ENCODE results near the gene MOGAT3. TPM values are rescaled to one million over a fixed set of nuclear protein-coding genes. Genes with fewer than 3 reads are reported as not detected.

MOGAT3 gene
- total RNA-seq, 2 donors from 2014 or later, result not detected

DNA sequence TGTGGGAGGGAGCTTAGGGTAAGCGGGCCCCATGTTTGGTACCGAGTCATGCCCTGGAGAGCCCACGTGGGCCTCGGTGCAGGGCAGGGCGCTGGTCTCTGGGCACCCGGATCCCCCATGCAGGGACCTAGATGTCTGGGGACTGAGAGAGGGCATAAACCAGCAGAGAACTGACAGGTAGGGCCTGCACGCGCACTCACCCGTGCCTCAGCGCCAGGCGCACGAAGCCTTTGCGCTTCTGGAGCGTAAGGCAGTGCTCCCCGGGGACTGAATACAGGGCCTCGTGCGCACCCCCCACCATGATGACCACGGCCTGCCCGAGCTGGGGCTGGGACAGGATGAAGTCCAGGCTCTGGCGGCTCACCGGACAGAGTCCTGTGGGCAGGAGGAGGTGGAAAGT is 2.8 kb downstream of the MOGAT3 start:
- H3K36me3 Mint-ChIP-seq, result no peaks in the 10 kb centered on the region
- no peaks in the 10 kb centered on the region for H3K9me3 Mint-ChIP-seq
- ATAC-seq (no peak), DNase-seq (ENCODE audit: low spot score in 2 of 2) (no peak)
- H3K27ac Mint-ChIP-seq, result no peak overlapping the region

GRCh38 chr7:101195884-101196283 is 5.0 kb downstream of the MOGAT3 start:
- no peaks in the 10 kb centered on the region for H3K36me3 Mint-ChIP-seq
- H3K27ac Mint-ChIP-seq, result no peak overlapping the region
- no peak for ATAC-seq
- DNase-seq (ENCODE audit: low spot score in 2 of 2), result no peak
- no peaks in the 10 kb centered on the region for H3K9me3 Mint-ChIP-seq

DNA sequence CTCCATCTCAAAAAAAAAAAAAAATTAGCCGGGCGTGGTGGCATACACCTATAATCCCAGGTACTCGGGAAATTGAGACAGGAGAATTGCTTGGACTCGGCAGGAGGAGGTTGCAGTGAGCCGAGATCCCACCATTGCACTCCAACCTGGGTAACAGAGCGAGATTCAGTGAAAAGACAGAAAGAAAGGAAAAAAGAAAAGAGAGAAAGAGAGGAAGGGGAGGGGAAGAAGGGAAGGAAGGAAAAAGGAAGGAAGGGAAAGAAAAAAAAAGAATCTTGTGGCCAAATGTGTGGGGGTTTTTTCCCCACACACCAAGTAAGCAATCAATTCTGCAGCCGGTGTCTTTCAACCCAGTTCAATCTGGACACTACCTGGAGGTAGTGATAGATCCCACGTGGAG is 11.7 kb downstream of the MOGAT3 start:
- no peaks in the 10 kb centered on the region for H3K36me3 Mint-ChIP-seq
- no peak for ATAC-seq
- no peaks in the 10 kb centered on the region for H3K9me3 Mint-ChIP-seq
- no peak for DNase-seq (ENCODE audit: low spot score in 2 of 2)
- H3K27ac Mint-ChIP-seq, result no peak overlapping the region

DNA sequence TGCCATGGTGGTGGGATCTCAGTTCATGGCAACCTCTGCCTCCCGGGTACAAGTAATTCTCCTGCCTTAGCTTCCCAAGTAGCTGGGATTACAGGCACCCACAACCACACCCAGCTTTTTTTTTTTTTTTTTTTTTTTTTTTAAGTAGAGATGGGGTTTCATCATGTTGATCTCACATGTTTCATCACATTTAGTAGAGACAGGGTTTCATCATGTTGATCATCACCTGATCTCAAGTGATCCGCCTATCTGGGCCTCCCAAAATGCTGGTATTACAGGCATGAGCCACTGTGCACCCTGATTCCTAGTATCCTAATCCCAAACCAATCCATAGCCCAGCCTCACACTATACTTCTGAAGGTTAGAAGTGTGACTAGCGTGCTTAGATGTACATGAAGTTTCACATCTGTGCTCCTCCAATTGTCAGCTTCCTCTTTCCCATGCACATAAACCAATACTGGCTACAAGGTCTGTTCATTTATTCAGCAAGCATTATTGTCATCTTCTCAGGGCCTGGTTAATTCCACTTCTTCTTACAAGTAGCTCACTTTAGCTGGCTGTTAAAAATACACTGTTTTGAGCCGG is 13.9 kb downstream of the MOGAT3 start:
- H3K36me3 Mint-ChIP-seq, result no peaks in the 10 kb centered on the region
- H3K27ac Mint-ChIP-seq, result no peak overlapping the region
- H3K9me3 Mint-ChIP-seq, result no peaks in the 10 kb centered on the region
- ATAC-seq (no peak), DNase-seq (ENCODE audit: low spot score in 2 of 2) (no peak)

GRCh38 chr7:101186194-101186593 is 14.6 kb downstream of the MOGAT3 start:
- ATAC-seq, result no peak
- no peaks in the 10 kb centered on the region for H3K36me3 Mint-ChIP-seq
- H3K27ac Mint-ChIP-seq, result no peak overlapping the region
- no peaks in the 10 kb centered on the region for H3K9me3 Mint-ChIP-seq
- no peak for DNase-seq (ENCODE audit: low spot score in 2 of 2)

GRCh38 chr7:101185258-101185839 is 15.5 kb downstream of the MOGAT3 start:
- DNase-seq (ENCODE audit: low spot score in 2 of 2) (no peak), ATAC-seq (no peak)
- Mint-ChIP-seq H3K9me3 (no peaks in the 10 kb centered on the region), H3K27ac (no peak overlapping the region), H3K36me3 (no peaks in the 10 kb centered on the region)

DNA sequence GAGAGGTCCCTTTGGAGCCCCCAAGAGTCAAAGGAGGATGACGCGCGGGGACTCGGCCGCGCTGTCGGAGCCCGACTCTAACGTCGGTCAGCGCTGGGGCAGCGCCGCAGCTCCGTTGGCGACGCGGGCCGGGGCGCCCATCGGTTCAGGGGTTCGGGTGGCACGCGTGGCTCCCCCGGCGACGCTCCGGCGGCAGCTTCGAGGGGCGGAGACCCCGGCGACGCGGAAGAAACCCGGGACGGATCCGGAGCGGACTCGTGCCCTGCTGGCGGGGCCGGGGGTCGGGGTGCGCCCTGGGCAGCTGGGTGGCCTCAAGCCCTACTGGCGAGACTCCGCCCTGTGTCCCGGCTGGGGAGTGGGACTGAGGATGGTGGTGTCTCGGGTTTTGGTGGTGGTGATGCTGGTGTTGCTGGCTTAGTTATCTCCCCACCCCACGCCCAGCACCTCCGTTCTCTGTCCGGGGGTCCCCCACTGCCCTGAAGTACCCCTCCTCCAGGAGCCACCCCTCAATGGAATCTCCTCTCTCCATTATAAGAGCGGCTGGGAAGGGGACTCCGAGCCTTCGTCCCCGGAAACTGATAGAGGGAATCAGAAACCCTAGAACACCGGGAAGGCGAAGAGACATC is 20.6 kb downstream of the MOGAT3 start, which contains the start of gene NAT16:
Gene NAT16 (minus strand): TSS at position 164 of the 626 bp plus-strand sequence. CDS start 5,486 bp downstream, outside the sequence.
- Mint-ChIP-seq H3K9me3 (no peaks in the 10 kb centered on the region), H3K27ac (no peak within 1 kb of the TSS), H3K36me3 (peaks cover 0 to 2% of the 10 kb centered on the region in 2 donors)
- ATAC-seq, result no peak
- no peak for DNase-seq (ENCODE audit: low spot score in 2 of 2)

DNA sequence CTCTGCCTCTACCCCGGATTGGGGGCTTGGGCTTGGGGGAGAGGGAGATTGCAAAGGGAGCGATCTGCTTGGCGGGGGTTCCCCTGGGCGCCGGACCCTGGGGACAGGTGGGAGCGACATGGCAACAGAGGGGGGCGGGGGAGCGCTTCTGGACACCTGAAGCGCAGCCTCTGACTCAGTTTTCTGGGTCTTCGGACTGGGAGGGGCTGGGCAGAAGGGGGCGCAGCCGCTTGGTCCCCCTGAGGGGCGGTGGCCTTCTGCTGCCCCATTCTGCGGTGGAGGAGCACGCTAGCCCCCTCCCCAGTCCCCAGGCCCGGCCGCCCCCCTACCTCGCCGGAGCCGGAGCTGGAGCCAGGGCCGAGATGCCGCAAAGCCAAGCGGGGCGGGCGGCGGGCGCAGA is 21.1 kb downstream of the MOGAT3 start:
- DNase-seq (ENCODE audit: low spot score in 2 of 2) (no peak), ATAC-seq (no peak)
- H3K36me3 Mint-ChIP-seq, result peaks cover 0 to 6% of the 10 kb centered on the region in 2 donors
- no peak overlapping the region for H3K27ac Mint-ChIP-seq
- H3K9me3 Mint-ChIP-seq, result no peaks in the 10 kb centered on the region

GRCh38 chr7:101179117-101179516 is 21.7 kb downstream of the MOGAT3 start:
- no peak overlapping the region for H3K27ac Mint-ChIP-seq
- H3K9me3 Mint-ChIP-seq, result no peaks in the 10 kb centered on the region
- ATAC-seq (no peak), DNase-seq (ENCODE audit: low spot score in 2 of 2) (no peak)
- peaks cover 0 to 6% of the 10 kb centered on the region in 2 donors for H3K36me3 Mint-ChIP-seq

GRCh38 chr7:101177644-101178043 is 23.2 kb downstream of the MOGAT3 start:
- H3K36me3 Mint-ChIP-seq, result peaks cover 0 to 6% of the 10 kb centered on the region in 2 donors
- ATAC-seq, result no peak

DNA sequence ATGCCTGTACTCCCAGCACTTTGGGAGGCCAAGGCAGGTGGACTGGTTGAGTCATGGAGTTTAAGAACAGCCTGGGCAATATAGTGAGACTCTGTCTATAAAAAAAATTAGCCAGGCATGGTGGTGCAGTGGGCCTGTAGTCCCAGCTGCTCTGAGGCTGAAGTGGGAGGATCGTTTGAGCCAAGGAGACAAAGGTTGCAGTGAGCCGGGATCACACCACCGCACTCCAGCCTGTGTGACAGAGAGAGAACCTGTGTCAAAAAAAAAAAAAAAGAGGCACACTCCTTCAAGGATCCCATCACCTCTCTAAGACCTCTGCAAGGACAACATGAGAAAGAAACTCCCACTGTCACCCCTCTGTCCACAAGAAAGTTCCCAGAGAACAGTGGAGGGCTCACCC is 25.2 kb downstream of the MOGAT3 start:
- no peak for DNase-seq (ENCODE audit: low spot score in 2 of 2)
- H3K9me3 Mint-ChIP-seq, result no peaks in the 10 kb centered on the region
- no peak for ATAC-seq
- H3K36me3 Mint-ChIP-seq, result peaks cover 0 to 18% of the 10 kb centered on the region in 2 donors
- H3K27ac Mint-ChIP-seq, result no peak overlapping the region

More at GRCh38 chr7:101177644-101178043, 23.2 kb downstream of the MOGAT3 start:
- Mint-ChIP-seq H3K27ac (no peak overlapping the region), H3K9me3 (no peaks in the 10 kb centered on the region)
- no peak for DNase-seq (ENCODE audit: low spot score in 2 of 2)

- Mint-ChIP-seq H3K9me3 (no peaks in the 10 kb centered on the region), H3K36me3 (peaks cover 0 to 18% of the 10 kb centered on the region in 2 donors), H3K27ac (no peak overlapping the region)
- DNase-seq (ENCODE audit: low spot score in 2 of 2), result no peak
- ATAC-seq, result peak in 1 of 2 donors; percentile 7
These were observed 26.4 kb downstream of the MOGAT3 start for GRCh38 chr7:101174322-101174854.

GRCh38 chr7:101173752-101174244 is 27.0 kb downstream of the MOGAT3 start:
- DNase-seq (ENCODE audit: low spot score in 2 of 2) (peak in 1 of 2 donors; percentile 82), ATAC-seq (peak; percentile 64 to 82)
- peak overlapping the region in 1 of 2 donors; percentile 8 for H3K27ac Mint-ChIP-seq
- H3K36me3 Mint-ChIP-seq, result peaks cover 0 to 18% of the 10 kb centered on the region in 2 donors
- H3K9me3 Mint-ChIP-seq, result no peaks in the 10 kb centered on the region

DNA sequence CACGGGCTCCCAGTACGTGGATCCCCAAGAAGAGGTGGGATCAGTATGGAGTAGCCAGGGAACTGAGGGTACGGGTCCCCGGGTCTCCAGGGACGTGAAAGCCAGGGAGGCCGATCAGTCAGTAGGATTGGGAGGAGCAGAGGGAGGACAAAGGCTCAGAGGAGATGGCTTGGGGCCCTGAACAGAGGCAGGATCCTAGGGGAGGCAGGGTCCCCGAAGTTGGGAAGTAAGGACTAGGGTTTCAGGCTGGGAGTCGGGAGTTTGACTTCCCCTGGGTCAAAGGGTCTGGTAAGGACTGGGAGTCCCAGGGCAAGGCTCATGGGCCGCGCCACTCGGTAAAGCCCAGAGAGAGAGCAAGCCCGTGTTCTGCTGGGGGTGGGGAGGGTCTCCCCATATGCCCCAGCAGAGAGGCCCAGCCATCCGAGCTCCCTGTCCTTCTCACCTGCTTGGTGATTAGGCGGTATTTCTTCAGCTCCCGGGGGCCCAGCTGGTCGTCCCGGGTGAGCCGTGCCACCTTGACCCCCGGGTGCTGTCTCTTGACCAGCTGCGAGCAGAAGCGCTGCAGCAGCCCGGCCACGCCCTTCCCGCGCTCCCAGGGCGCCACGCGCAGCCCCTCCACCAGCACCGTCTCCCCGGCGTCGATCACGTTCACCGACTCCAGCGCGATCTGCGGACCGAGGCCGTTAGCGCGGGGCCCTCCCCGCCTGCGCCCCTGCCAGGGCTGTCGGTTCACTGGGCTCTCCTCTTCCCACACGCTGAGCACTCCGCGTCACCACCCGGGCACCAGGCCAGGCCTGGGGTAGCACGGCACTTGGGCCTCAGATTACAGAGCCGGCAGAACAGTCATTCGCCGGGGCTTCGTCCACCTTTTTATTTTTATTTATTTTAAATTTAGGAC is 27.7 kb downstream of the MOGAT3 start:
- peaks cover 0 to 18% of the 10 kb centered on the region in 2 donors for H3K36me3 Mint-ChIP-seq
- H3K27ac Mint-ChIP-seq, result no peak overlapping the region
- ATAC-seq, result peak; percentile 20 to 27
- H3K9me3 Mint-ChIP-seq, result no peaks in the 10 kb centered on the region
- no peak for DNase-seq (ENCODE audit: low spot score in 2 of 2)

GRCh38 chr7:101172005-101172853 is 28.6 kb downstream of the MOGAT3 start:
- DNase-seq (ENCODE audit: low spot score in 2 of 2) (no peak), ATAC-seq (no peak)
- Mint-ChIP-seq H3K27ac (peak overlapping the region in 1 of 2 donors; percentile 35), H3K9me3 (no peaks in the 10 kb centered on the region), H3K36me3 (peaks cover 0 to 18% of the 10 kb centered on the region in 2 donors)

GRCh38 chr7:101171442-101171837 is 29.4 kb downstream of the MOGAT3 start:
- ATAC-seq, result no peak
- H3K36me3 Mint-ChIP-seq, result peaks cover 0 to 18% of the 10 kb centered on the region in 2 donors
- peak overlapping the region in 1 of 2 donors; percentile 35 for H3K27ac Mint-ChIP-seq
- H3K9me3 Mint-ChIP-seq, result no peaks in the 10 kb centered on the region
- no peak for DNase-seq (ENCODE audit: low spot score in 2 of 2)
